Testis (tissue), 3 donors: ENCODE data around the gene UMOD. TPM values are rescaled to one million over a fixed set of nuclear protein-coding genes. Genes with fewer than 3 reads are reported as not detected.

Source experiments
- DNase-seq: peaks from one replicate; pipeline ENCODE4 v3.0.0-alpha.2; 2019
- H3K27ac ChIP-seq, 2 donors: fragments of 200-600 bp; sonication (generic); one replicate each; pipeline ENCODE4 v1.5.1; 2019
- H3K27me3 ChIP-seq: fragments of 200-600 bp; sonication (generic); one replicate; pipeline ENCODE4 v1.5.1; 2019
- H3K36me3 ChIP-seq: fragments of 200-600 bp; sonication (generic); one replicate; pipeline ENCODE4 v1.5.1; 2017; ENCODE audit warnings: low read depth; ENCODE audit errors: missing control alignments
- H3K4me1 ChIP-seq: fragments of 200-600 bp; sonication (generic); one replicate; pipeline ENCODE4 v1.5.1; 2019
- H3K4me3 ChIP-seq, 2 donors: fragments of 200-600 bp; sonication (generic); one replicate each; pipeline ENCODE4 v1.5.1; 2017 to 2019
- H3K9me3 ChIP-seq: fragments of 200-600 bp; sonication (generic); one replicate; pipeline ENCODE4 v1.5.1; 2017
- POLR2A ChIP-seq: fragments of 450-650 bp; IDR thresholded peaks from one replicate; pipeline ENCODE4 v1.6.1; 2017; ENCODE audit warnings: antibody characterized with exemption, mild to moderate bottlenecking, moderate library complexity
- WGBS, 2 donors: methylation state at CpG; one replicate each; pipeline ENCODE4 v1.1.5; 2018; 5-methylcytosine and 5-hydroxymethylcytosine counted together
- intact Hi-C: fragments of 100-400 bp; cut with DNase I; formaldehyde crosslinking; loops from one replicate; pipeline ENCODE4 v1.15.1; 2023; ENCODE audit warnings: low total_unique reads
- polyA plus RNA-seq: library from polyadenylated mRNA; stranded (reverse); fragments of 350-450 nt; fragmentation: Illumina TruSeq; extraction: RNeasy Lipid Tissue Mini Kit (QIAGEN cat#74804); gene quantifications from one replicate; pipeline ENCODE4 v1.2.3, GENCODE V29; 2014; ENCODE audit warnings: low read depth, low replicate concordance; ENCODE audit not compliant: insufficient read depth
- total RNA-seq, 2 donors: library from RNA; depleted of rRNA; stranded (reverse); fragments of >200 nt; gene quantifications; one replicate each; pipeline ENCODE4 v1.2.3, GENCODE V29; 2016
- TF ChIP-seq, protein P1 (sequence below), 3 experiments: fragments of 450-650 bp in 2 of 3; fragments of 200-600 bp in 1 of 3; sonication (generic) in 1 of 3; IDR thresholded peaks; one replicate each; pipeline ENCODE4 v1.5.1; 2016 to 2019; ENCODE audit warnings: antibody characterized with exemption in 3 of 3, mild to moderate bottlenecking in 2 of 3, moderate library complexity in 1 of 3

The UMOD gene
- total and polyA plus RNA-seq, 3 donors from 2014 or later: 0.43 to 3.8 (median 0.99) TPM

DNA sequence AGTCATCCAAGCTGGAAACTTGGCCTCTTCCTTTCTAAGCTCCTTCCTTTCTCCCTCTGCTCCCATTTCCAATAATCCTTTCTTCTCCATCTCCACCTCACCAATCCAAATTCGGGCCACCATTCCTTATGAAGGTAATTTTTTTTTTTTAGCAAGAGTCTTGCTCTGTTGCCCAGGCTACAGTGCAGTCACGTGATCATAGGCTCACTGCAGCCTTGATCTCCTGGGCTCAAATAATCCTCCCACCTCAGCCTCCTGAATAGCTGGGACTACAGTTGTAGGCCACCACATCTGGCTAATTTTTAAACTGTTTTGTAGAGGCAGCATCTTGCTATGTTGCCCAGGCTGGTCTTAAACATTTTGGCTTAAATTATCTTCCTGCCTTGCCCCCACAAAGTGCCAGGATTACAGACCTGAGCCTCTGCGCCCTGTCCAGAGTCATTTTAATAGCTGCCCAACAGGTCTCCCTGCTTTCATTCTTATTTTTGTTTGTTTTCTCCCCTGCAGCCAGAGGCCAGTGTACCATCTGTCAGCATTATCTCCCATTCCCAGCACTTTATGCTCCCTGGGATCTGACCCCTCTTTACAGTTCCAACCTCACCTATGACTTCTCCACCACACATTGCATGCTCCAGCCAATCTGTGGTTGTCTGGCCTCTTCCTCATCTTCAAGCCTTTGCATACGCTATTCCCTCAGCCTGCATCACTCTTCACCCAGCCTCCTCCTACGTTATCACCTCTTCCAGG, 22.9 kb downstream of the UMOD start:
- TF ChIP-seq, protein P1, sequence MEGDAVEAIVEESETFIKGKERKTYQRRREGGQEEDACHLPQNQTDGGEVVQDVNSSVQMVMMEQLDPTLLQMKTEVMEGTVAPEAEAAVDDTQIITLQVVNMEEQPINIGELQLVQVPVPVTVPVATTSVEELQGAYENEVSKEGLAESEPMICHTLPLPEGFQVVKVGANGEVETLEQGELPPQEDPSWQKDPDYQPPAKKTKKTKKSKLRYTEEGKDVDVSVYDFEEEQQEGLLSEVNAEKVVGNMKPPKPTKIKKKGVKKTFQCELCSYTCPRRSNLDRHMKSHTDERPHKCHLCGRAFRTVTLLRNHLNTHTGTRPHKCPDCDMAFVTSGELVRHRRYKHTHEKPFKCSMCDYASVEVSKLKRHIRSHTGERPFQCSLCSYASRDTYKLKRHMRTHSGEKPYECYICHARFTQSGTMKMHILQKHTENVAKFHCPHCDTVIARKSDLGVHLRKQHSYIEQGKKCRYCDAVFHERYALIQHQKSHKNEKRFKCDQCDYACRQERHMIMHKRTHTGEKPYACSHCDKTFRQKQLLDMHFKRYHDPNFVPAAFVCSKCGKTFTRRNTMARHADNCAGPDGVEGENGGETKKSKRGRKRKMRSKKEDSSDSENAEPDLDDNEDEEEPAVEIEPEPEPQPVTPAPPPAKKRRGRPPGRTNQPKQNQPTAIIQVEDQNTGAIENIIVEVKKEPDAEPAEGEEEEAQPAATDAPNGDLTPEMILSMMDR (IDR thresholded peaks at IDR 0.05): no peak
- TF ChIP-seq POLR2A: no peak
- Histone ChIP-seq H3K27me3 (no peaks in the 10 kb centered on the region), H3K9me3 (no peaks in the 10 kb centered on the region), H3K4me3 (no peak overlapping the region), H3K4me1 (no peaks in the 10 kb centered on the region), H3K36me3 (no peaks in the 10 kb centered on the region), H3K27ac (no peak overlapping the region)
- intact Hi-C loops: no loop called here
- DNase-seq: no peak
- 74 to 82% methylated on average over 5 of the region's 5 CpGs for WGBS, 2 donors

- no peaks in the 10 kb centered on the region for H3K4me1 ChIP-seq
- H3K9me3 ChIP-seq: no peaks in the 10 kb centered on the region
- WGBS, 2 donors: 73 to 86% methylated on average over 6 to 7 of the region's 7 CpGs
- TF ChIP-seq POLR2A: no peak
- TF ChIP-seq, protein P1 (IDR thresholded peaks at IDR 0.05): no peak
- H3K27me3 ChIP-seq: no peaks in the 10 kb centered on the region
- no peak within 1 kb of the TSS for H3K27ac ChIP-seq
- DNase-seq: no peak
- H3K36me3 ChIP-seq: no peaks in the 10 kb centered on the region
- H3K4me3 ChIP-seq: no peak within 1 kb of the TSS
- intact Hi-C loops: no loop called here
Measured at GRCh38 chr16:20327444-20328041, 25.0 kb downstream of the UMOD start, which contains the start of gene GP2. Gene GP2 (minus strand): TSS chr16:20327513. CDS start chr16:20326431, 1,082 bp downstream.

DNA sequence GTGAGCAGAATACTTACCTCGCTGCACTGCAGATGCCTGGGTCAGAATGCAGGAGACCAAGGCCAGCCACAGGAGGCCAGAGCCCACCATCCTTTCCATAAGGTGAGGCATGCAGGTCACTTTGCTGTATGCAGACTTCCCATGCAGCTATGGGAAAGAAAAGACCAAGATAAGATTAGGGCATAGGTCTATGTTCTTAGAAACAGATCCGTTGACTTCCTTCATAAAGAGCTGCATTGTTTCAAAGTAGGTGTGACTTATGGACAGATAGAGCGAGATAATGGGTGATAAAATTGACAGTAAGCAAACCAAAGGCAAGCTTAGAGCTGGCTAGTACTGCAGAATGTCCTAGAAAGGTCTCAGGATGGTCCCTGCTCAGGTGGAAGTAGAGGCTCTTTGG, 26.2 kb downstream of the UMOD start:
- Histone ChIP-seq H3K9me3 (no peaks in the 10 kb centered on the region), H3K27ac (no peak overlapping the region), H3K4me1 (no peaks in the 10 kb centered on the region), H3K4me3 (no peak overlapping the region), H3K36me3 (no peaks in the 10 kb centered on the region), H3K27me3 (no peaks in the 10 kb centered on the region)
- TF ChIP-seq, protein P1 (IDR thresholded peaks at IDR 0.05): no peak
- TF ChIP-seq POLR2A: no peak
- WGBS, 2 donors: 71 to 72% methylated on average over 3 of the region's 3 CpGs
- no peak for DNase-seq
- intact Hi-C loops: no loop called here

- no peaks in the 10 kb centered on the region for H3K4me1 ChIP-seq
- intact Hi-C loops: no loop called here
- no peaks in the 10 kb centered on the region for H3K36me3 ChIP-seq
- TF ChIP-seq, protein P1 (IDR thresholded peaks at IDR 0.05): no peak
- no peak for TF ChIP-seq POLR2A
- no peak overlapping the region for H3K4me3 ChIP-seq
- DNase-seq: no peak
- no peak overlapping the region for H3K27ac ChIP-seq
- no peaks in the 10 kb centered on the region for H3K27me3 ChIP-seq
- 57 to 85% methylated on average over 3 of the region's 3 CpGs for WGBS, 2 donors
- H3K9me3 ChIP-seq: no peaks in the 10 kb centered on the region
Measured at GRCh38 chr16:20325005-20325404, 27.5 kb downstream of the UMOD start.
